H1 (cell line): ENCODE data around the gene RND2. TPM values are rescaled to one million over a fixed set of nuclear protein-coding genes. Genes with fewer than 3 reads are reported as not detected.

Source experiments
- CHD7 ChIP-seq: fragments of 300-600 bp; sonication (generic); IDR thresholded peaks from 2 replicates; pipeline ENCODE4 v1.7.1; 2012; ENCODE audit warnings: low read length, moderate library complexity, mild to moderate bottlenecking, inconsistent platforms; ENCODE audit not compliant: insufficient replicate concordance
- CTCF ChIP-seq, 3 experiments: IDR thresholded peaks; 1 replicate in 2 of 3; 2 replicates in 1 of 3; pipeline versions ENCODE4 v1.5.1 to v1.6.1; 2011; ENCODE audit warnings: low read length in 3 of 3, mild to moderate bottlenecking in 3 of 3, inconsistent platforms in 2 of 3, low read depth in 1 of 3, moderate library complexity in 1 of 3; ENCODE audit not compliant: insufficient read depth in 1 of 3; ENCODE audit errors: control extremely low read depth in 1 of 3
- GABPA ChIP-seq: IDR thresholded peaks from 2 replicates; pipeline ENCODE4 v1.6.1; 2011; ENCODE audit warnings: mild to moderate bottlenecking, low read length, moderate library complexity, borderline replicate concordance; ENCODE audit not compliant: insufficient read depth
- HDAC2 ChIP-seq, 2 experiments: fragments of 300-600 bp in 1 of 2; sonication (generic) in 1 of 2; IDR thresholded peaks; 2 replicates each; pipeline ENCODE4 v1.6.1; 2011 to 2012; ENCODE audit warnings: low read depth in 2 of 2, low read length in 2 of 2, mild to moderate bottlenecking in 2 of 2, moderate library complexity in 2 of 2, borderline replicate concordance in 1 of 2, inconsistent platforms in 1 of 2
- JUN ChIP-seq: IDR thresholded peaks from 2 replicates; pipeline ENCODE4 v1.6.1; 2011; ENCODE audit warnings: low read depth, mild to moderate bottlenecking, improper control_type of control experiment, low read length
- KDM5A ChIP-seq: fragments of 200-600 bp; IDR thresholded peaks from 2 replicates; pipeline ENCODE4 v1.7.1; 2012; ENCODE audit warnings: mild to moderate bottlenecking, low read length, inconsistent platforms, mixed read lengths
- MAX ChIP-seq: IDR thresholded peaks from 2 replicates; pipeline ENCODE4 v1.6.1; 2012; ENCODE audit warnings: inconsistent platforms
- RAD21 ChIP-seq, 2 experiments: IDR thresholded peaks in 1 of 2; conservative IDR thresholded peaks in 1 of 2; 2 replicates each; pipeline ENCODE4 v1.6.1; 2011; ENCODE audit warnings: low read depth in 2 of 2, low read length in 2 of 2, improper control_type of control experiment in 1 of 2, inconsistent platforms in 1 of 2, mild to moderate bottlenecking in 1 of 2, moderate library complexity in 1 of 2
- polyA plus RNA-seq, 7 experiments: library from polyadenylated mRNA; depleted of rRNA in 3 of 7; stranded (reverse) in 5 of 7; unstranded in 2 of 7; fragments of >200 nt in 5 of 7; fragments of 200-250 nt in 2 of 7; gene quantifications; 1 replicate in 5 of 7; 2 replicates in 1 of 7; 4 replicates in 1 of 7; pipeline versions ENCODE4 v1.2.1 to v1.2.3, GENCODE V29; 2011 to 2013; ENCODE audit warnings: missing spikeins in 2 of 7, mixed read lengths in 2 of 7
- total RNA-seq: library from RNA; stranded (reverse); fragmentation: NEBNext Ultra II Directional; extraction: Animal tissue kit (Norgen Biotek cat#: 25700); gene quantifications from 2 replicates; pipeline ENCODE4 v1.2.1, GENCODE V29; 2021

The RND2 gene
- total and polyA plus RNA-seq, 2 of the 8 experiments (the other 6 are each of a cell fraction or from before 2014, with no cell fraction given): 51.3 to 61.4 TPM

- TF ChIP-seq CHD7 (no peak), KDM5A (no peak), HDAC2 (IDR thresholded peaks at IDR 0.05; ENCODE audit: borderline replicate concordance in 1 of 2, low read depth in 2 of 2, low read length in 2 of 2) (no peak), GABPA (no peak), CTCF (IDR thresholded peaks at IDR 0.05; ENCODE audit: control extremely low read depth in 1 of 3, insufficient read depth in 1 of 3, low read depth in 1 of 3, low read length in 3 of 3) (no peak), JUN (no peak), RAD21 (IDR thresholded peaks at IDR 0.05 in 1 of 2, conservative IDR thresholded peaks at IDR 0.05 in 1 of 2; ENCODE audit: low read depth in 2 of 2, low read length in 2 of 2) (no peak), MAX (no peak)
Measured at GRCh38 chr17:43013296-43013695, 11.7 kb upstream of the RND2 start (continued).
